Stimulated activated CD4-positive, alpha-beta T cell treated with anti-CD3 and anti-CD28 coated beads, Interleukin-12 subunit alpha, Interleukin-12 subunit beta, amount 100 ng/mL, for 24 hours (primary cell): Measurements from ENCODE around the gene FFAR2.
A peak's percentile ranks its signal among the peaks of the same experiment; 100 is the strongest.
"Not testable (repeated sequence)": the region's sequence is repeated elsewhere in the genome, so short reads cannot be mapped to it uniquely, and the experiment has no call there.

Experiments
- DNase-seq, 2 experiments: peaks; one replicate each; pipeline ENCODE4 v3.0.0-alpha.2; 2020; ENCODE audit warnings: low read depth in 2 of 2

Gene FFAR2

DNA sequence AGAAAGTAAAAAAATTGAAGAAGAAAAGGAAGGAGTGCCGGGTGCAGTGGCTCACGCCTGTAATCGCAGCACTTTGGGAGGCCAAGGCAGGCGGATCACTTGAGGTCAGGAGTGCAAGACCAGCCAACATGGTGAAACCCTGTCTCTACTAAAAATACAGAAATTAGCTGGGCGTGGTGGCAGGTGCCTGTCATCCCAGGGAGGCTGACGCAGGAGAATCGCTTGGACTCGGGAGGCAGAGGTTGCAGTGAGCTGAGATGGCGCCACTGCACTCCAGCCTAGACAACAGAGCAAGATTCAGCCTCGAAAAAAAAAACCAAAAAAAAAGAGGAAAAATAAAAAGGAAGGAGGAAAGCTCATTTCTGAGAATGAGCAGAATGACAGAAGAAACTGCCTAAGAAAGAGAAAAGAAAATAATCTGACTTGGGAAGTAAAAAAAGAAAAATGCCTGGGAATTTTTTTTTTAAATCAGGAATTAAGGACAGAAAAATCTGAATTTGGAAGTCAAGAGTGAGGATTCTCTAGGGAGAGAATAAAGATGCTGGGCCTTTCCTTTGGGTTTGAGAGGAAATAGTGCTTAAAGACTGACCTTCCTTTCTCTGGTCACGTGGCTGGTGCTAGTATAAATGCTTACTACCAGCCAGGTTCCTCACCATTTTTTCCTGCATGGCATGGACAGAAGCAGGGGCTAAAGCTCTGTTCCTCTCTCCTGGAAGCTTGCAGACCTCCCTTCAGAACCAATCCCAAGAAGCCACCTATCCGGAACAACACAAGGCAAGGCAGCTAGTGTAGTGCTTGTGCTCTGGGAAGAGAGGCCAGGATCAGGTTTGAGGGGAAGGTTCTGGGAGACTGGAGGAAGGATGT lies at the start of gene FFAR2:
Gene FFAR2, plus strand, starts transcription at position 652 of the 864 bp plus-strand sequence. CDS start 1,458 bp downstream, outside the sequence.
- no peak for DNase-seq

DNA sequence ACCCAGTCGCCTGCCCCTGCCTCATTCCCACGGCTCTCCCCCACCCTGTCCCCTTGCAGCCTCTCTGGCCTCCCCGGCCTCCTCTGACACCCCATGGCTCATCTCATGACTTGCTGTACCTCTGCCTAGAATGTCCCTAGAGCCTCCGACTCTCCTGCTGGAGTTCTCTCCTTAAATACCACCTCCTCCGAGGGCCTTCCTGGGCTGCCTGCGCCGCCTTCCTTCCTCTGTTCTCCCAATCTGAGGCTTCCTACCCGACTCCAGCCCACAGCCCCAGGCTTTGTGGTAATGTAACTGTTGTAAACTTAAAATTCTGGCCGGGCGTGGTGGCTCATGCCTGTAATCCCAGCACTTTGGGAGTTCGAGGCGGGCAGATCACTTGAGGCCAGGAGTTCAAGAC lies 49.5 kb upstream of the FFAR2 start:
- no peak for DNase-seq

DNA sequence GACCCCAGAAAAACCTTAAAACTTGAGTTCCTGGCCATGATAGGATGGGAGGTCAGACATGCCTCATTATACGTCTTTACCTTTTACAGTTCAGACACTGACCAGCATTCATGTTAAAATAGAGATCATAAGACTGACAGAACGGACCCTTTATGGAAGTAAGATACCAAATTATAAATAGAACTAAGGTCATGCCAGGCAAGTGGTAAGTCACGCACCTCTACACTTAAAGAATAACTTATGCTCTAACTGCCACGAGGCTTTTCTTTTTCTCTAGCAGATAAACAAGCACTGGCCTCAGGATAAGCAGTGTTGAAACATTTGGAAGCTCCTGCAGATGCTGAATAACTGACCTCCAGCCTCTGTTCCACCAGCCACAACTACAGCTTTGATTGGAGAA lies 48.8 kb upstream of the FFAR2 start:
- DNase-seq: no peak

DNA sequence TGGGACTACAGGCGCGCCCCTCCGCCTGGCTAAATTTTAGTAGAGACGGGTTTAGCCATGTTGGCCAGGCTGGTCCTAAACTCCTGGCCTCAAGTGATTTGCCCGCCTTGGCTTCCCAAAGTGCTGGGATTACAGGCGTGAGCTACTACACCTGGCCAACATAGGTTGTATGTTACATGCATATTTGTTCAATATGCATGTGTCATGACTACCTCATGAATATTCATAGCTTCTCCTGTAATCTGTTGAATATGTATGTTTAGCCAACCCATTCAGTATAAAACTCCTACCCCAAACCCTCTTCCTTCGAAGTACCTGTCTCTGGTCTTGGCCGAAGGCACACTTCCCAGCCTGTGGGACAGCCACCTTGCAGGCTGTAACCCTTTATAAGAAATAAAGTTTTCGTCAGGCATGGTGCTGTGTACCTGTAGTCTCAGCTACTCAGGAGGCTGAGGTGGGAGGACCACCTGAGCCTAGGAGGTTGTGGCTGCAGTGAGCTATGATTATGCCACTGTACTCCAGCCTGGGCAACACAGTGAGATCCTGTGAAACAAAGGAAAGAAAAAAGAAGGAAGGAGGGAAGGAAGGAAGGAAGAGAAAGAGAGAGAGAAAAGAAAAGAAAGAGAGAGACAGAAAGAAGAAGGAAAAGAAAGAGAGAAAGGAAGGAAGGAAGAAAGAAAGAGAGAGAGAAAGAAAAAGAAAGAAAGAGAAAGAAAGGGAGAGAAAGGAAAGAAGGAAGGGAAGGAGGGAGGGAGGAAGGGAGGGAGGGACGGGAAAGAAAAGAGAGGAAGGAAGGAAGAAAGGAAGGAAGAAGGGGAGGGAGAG lies 47.9 kb upstream of the FFAR2 start:
- DNase-seq: no peak

DNA sequence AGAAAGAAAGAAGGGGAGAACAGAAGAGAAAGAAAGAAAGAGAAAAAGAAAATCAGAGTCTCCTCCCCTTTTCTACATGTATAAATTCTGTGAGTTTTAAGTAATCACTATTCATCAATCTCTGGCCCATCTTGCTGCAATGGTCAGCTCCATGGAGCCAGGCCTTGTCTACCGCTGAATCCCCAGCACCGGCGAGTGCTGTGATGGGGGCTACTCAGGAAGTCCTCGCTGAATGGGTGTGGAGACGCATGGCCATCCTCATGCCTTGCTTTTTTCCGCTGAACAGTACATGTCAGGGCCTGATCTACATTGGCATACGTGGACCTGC lies 47.3 kb upstream of the FFAR2 start:
- DNase-seq: no peak

DNA sequence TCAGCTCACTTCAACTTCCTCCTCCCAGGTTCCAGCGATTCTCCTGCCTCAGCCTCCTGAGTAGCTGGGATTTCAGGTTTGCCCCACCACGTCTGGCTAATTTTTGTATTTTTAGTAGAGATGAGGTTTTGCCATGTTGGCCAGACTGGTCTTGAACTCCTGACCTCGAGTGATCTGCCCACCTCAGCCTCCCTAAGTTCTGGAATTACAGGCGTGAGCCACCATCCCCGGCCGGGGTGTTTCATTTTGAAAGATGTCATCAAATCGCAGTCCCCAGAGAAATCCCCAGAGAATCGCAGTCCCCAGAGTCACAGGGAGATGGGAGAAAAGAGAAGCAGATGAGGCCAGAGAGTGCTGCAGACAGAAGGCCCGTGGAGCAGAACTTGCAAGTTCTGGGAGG lies 46.6 kb upstream of the FFAR2 start:
- not testable (repeated sequence) for DNase-seq

DNA sequence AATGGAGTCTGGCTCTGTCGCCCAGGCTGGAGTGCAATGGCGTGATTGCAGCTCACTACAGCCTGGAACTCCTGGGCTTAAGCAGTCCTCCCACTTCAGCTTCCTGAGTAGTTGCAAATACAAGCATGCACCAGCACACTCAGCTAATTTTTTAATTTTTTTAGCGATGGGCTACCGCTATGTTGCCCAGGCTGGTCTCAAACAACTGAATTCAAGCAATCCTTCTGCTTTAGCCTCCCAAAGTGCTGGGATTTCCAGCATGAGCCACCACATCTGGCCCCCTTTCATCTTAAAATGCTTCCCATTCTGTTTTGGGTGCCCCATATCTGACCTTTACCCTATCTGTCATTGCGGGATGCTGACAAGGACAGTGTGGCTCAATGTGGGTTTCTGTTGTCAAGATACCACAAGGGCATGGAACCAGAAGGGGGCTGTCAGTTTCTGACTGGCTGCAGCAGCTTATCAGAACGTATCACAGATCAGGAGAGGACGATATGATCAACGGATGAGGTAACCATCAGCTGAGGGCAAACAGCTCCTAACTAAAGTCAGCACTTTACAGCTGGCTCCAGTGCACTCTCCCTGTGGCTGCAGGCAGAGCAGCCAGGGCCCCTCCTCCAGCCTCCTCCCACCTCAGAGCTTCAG lies 44.8 kb upstream of the FFAR2 start:
- DNase-seq: no peak

DNA sequence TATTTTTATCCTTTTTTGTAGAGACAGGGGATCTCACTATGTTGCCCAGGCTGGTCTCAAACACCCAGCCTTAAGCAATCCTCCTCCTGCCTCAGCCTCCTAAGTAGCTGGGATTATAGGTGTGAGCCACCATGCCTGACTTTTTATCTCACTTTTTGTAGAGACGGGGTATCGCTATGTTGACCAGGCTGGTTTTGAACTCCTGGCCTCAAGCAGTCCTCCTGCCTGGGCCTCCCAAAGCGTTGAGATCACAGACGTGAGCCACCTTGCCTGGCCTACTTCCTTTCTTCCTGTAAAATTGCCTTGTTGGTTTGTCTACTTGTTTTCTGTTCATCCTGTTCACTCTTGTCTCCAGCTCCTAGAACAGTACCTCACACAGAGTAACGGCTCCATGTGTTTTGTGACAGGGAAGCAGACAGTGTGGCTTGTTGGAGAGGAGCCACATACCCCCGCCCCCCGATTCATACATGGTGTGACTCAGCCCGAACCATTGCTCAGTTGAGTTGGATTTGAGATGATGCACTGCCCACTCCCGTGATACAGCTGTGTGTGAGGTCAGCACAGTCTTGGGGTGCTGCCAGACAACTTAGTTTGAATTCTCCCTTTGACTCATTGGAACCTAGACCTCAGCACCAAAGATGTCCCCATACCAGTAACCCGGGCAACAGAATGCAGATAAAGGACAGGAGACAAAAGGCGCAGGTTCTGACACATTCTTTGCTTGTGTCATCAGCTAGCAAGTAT lies 43.0 kb upstream of the FFAR2 start:
- peak in 1 of 2 experiments; percentile 54 for DNase-seq

DNA sequence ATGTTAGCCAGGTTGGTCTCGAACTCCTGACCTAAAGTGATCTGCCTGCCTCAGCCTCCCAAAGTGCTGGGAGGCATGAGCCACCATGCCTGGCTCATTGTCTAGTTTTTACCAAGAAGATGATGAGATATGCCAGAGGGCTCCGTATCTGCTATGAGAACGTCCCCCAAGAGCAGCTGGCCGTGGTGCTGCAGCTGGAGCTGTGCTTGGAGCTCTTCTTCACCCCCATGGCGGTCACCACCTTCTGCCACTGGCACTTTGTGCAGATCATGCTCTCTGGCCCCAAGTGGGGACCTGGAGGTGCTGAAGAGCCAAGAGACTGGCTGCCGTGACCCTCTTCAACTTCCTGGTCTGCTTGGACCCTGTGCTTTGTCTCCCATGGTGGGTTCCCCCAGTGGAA lies 40.4 kb upstream of the FFAR2 start:
- DNase-seq: no peak

DNA sequence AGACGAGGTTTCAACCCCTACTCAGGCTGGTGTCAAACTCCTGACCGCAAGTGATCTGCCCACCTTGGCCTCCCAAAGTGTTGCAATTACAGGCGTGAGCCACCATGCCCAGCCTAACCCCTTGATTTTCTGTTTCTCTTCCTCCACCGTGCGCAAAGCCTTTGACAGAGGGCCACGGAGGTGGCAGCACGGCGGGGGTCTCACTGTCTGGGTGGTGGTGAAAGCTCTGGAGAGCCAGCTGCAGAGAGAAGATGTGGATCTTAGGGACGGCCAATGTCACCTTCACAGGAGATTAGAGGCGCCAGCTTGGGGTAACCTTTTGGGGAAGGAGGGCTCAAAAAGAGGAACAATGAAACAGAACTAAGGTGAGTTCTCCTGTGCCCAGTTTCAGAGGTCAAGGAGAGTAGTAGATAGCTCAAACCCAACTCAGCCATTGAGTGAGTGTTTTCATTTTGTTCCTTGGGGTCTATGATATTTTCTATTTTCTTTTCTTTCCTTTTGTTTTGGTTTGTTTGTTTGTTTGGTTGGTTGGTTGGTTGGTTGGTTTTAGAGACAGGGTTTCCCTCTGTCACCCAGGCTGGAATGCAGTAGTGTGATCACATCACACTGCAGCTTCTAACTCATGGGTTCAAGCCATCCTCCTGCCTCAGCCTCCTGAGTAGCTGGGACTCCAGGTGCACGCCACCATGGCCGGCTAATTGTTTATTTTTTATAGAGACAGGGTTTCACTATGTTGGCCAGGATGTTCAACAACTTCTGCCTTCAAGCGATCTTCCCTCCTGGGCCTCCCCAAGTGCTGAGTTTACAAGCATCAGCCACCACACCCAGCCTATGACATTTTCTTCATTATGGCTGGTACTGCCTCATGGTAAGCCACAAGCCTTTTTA lies 39.5 kb upstream of the FFAR2 start:
- DNase-seq: no peak

DNA sequence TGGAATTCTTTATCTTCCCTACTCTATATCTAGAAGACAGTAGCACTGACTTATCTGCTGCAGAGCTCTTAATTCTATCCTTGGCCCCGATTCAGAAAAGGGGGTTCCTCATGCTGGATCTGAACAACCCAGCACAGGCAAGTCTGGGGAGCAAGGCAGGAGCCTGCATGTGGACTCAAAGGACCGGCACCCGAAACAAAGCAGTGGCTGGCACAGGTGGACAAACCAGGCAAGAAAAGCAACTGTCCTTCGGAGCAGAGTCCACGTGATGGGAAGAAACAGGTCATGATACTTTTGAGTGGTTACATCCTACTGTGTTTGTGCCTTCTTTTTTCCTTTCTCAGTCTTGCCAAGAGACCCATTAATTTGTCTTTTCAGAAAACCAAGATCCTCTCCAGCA lies 38.9 kb upstream of the FFAR2 start:
- DNase-seq: no peak

DNA sequence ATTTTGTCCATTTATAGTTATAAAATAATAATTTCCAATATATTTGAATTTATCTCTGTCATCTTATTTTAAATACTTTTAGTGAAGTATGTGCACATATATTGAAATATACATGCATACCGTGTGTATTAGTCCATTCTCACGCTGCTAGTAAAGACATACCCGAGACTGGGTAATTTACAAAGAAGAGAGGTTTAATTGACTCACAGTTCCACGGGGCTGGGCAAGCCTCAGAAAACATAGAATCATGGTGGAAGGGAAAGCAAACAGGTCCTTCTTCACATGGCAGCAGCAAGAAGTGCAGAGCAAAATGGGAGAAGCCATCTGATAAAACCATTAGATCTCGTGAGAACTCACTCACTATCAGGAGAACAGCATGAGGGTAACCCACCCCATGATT lies 37.6 kb upstream of the FFAR2 start:
- no peak for DNase-seq

DNA sequence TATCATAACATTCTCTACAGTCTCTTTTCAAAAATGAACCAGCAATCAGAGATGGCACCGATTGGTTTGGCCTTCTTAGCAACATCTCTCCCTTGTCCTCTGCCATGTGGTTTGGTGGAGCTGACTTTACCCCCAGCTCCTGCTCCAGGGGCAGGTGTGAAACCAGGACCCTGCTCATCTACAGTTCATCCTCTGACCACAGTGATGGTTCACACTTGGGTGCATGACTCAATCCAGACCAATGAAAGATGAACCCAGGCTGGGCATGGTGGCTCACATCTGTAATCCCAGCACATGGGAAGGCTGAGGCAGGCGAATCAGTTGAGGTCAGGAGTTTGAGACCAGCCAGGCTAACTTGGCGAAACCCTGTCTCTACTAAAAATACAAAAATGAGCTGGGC lies 33.6 kb upstream of the FFAR2 start:
- DNase-seq: no peak

DNA sequence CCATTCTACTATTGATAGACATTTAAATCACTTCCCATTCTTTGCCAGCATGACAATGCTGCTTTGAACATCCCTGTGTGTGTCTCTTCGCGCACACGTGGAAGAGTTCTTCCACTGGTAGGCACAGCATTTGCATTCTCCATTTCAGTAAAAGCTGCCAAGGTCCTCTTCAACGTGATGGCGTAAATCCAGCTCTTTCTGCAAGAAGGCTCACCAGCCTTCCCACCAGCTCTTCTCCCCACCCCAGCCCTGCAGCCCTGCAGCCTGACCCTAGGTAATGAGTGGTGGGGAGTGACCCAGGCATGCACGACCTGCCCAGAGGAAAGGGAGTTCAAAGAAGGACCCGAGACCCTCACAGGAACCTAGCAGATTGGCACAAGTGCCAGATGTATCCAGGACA lies 31.7 kb upstream of the FFAR2 start:
- DNase-seq: no peak

DNA sequence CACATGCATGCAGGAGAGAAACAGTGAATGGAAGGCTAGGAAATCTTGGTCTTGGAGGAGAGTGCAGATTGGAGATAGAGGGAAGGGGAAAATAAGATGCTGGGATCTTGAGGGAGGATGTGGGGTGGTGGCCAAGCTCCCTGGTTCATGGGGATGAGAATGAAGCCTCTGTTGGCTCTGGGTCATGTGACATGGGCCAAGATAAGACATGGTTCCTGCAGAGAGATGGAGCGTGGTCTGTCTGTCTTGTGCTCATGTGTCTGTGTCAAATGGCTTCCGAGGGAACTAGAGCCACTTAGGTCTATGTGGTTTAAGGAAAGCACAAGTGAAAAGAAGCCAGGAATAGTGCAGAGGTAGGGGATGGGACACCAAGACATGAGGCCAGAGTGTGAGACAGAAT lies 30.8 kb upstream of the FFAR2 start:
- DNase-seq: no peak

DNA sequence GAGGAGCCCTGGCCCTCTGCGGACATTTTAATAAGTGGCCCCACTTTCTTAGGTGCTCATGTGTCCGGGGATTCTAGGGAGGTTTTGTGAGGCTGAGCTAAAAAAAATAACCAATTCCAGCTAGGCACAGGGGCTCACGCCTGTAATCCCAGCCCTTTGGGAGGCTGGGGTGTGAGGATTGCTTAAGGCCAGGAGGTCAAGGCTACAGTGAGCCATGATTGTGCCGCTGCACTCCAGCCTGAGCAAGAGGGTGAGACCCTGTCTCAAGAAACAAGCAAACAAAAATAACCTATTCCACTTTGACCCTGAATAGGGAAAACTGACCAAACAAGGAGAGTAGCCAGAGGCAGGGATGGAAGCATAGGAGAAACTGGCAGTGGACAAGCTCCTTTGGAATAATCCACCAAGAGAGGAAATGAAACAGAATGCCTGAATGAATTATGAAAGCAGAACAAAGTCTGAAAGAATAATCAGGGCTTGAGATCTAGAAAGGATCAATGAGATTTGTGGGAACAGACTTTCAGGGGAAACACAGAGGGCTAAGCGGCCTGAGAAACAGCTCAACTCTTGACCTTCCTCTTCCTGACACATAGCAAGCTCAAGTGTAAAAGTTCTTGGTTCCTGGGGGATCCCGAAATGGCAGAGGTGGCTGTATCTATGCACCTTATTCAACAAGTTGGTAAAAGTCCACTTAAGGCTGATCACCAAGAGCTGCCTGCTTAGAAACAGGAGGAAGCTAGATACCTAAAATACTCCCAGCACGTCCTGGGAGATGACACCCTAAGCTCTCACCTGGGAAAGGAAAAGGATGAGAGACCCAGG lies 30.1 kb upstream of the FFAR2 start:
- DNase-seq: no peak

DNA sequence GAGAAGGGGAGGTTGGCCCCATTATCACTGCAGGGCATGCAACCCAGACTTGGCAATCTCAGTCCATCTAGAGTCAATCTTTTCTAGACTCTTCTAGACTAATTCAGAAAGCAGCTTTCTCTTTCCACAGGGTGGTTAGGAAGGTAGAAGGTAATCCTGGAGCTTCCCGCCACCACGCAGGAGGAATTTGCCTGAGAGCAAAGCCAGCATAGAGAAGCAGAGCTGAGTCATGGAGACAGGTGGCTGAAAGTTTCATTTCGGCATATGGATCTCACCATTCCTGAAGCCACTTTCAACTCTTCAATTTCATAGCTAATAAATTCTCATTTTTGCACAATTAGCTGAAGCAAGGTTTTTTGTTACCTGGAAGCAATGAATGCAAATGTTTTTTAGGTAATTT lies 29.0 kb upstream of the FFAR2 start:
- no peak for DNase-seq

DNA sequence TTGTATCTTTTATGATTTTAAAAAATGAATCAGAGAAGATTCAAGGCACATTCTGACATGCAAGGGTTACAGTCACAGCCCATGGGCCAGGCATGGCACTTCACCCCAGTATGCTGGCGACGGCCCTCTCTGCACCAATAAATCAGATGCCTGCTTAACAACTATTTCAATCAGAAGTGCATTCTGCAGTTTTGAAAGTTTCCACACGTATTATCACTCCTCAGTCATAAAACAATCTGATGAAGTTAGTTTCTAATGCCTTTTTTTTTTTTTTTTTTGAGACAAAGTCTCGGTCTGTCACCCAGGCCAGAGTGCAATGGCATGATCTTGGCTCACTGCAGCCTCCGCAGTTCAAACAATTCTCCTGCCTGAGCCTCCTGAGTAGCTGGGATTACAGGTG lies 28.3 kb upstream of the FFAR2 start:
- DNase-seq: no peak

DNA sequence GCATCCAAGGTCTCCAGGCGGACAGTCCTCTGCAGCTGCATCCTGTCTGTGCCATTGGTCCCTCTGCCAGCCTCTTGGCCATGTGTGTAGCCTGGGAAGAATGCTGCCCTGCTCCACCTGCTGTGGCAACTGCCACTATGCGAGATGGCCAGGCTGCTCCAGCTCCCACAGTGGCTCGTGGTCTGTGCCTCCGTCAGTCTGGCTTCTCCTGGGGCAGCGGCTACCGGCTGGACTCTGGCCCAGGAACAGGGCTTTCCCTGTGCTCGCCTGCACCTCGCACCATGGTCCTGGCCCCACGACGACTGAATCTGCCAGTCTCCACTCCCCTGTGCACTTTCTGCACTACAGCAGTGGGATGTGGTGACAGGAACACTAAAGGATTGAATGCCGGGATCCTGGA lies 26.7 kb upstream of the FFAR2 start:
- DNase-seq: no peak

DNA sequence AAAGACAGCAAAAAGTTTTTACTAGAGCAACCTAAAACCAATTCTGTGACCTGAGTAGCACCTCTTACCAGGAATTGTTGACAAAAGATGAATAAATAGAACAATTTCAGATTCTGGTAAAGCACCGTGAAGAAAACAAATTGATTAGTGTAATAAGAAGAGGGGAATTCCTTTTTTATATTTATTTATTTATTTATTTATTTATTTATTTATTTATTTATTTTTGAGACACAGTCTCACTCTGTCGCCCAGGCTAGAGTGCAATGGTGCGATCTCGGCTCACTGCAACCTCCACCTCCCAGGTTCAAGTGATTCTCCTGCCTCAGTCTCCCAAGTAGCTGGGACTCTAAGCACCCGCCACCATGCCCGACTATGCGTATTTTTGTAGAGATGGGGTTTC lies 24.7 kb upstream of the FFAR2 start:
- not testable (repeated sequence) for DNase-seq
